HT1080 (cell line): ENCODE results near the gene BLCAP. TPM values are rescaled to one million over a fixed set of nuclear protein-coding genes. Genes with fewer than 3 reads are reported as not detected.

ENCODE experiments used
- DNase-seq: peaks from one replicate; pipeline ENCODE4 v3.0.0-alpha.2; 2015; ENCODE audit warnings: low read depth
- total RNA-seq: library from RNA; depleted of rRNA; stranded (reverse); fragments of >200 nt; shearing (Covaris generic); gene quantifications from 2 replicates; pipeline ENCODE4 v1.2.3, GENCODE V29; 2014

Gene BLCAP
- total RNA-seq, 1 experiment from 2014 or later = 44.9 TPM

DNA sequence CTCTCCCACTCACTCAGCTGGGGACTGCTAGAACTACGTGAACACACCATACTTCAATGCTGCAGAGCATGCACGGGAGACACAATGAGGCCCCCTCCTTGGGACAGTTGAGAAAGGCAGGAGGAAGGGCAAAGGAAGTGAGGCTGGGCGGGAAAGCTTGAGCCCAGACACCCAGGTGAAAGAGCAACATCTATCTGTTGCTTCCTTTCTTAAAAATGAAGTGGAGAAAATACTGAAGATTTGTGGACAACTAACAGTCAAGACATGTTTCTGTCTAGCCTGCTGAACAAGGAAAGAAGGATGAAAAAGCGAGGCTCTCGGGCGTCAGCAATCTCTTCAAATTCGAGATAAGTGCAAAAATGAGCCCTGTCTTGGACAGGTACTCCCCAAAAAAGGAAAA is 9.6 kb downstream of the BLCAP start:
- DNase-seq = no peak

DNA sequence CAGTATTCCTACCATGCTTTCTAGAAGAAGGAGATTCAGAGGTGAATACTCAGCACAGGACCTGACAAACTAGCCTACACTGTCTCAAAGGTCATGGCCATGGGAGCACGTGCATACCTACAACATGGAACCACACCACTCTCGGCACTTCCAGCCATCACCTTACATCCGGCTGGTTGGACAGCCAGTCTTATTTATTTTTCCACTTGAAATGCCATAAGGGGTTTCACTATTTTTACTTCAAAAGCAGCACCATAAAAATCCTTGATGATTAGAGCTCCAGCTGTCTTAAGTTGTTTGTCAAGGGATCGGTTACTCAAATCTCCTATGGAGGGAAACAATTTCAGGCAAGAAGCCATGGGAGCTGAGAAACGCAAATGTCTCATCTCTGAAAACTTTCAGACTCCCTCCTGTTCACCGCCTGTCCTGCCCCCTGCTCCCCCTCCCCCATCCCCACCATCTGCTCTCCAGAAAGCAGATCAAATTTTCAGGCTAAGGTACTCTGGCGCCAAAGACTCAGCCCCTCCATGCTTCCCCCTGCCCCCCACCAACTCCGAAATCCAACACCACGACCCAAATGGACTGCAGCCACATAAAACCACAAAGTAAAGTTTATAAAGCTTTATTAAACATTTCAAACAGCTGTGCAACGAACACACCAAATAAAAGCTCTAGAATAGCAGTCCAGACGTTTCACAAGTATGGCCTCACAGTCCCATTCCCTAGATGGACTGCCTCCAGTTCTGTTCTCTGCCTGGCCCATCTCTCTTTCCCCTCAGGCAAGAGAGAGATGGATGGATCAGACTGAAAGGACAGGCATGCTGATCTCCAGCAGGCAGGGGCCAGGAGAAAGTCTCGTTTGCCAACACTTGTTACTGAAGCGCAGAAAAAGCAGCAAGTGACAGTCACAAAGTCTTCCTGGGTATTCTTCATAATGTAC is 10.6 kb downstream of the BLCAP start:
- no peak for DNase-seq

DNA sequence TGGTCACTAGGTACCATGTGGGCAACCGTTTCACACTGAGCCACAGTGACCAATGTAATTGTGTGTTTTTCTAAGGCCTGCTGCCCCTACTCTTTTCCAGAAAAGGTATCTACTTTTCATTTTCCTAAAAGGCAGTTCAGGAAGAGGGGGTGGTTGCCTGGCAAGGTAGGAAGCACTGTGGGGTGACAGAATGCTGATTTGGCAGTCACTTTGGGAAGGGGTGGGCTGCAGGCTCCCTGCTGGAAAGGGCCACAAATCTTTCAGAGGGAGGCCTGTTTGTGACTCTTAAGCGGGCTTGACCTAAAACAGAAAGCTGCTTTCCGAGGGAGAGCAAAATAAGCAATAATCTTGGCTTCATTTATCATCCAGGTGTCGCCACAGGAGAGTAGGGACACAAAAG is 11.8 kb downstream of the BLCAP start:
- no peak for DNase-seq

- DNase-seq = no peak
Observed at GRCh38 chr20:37513779-37514359, 13.8 kb downstream of the BLCAP start.

DNA sequence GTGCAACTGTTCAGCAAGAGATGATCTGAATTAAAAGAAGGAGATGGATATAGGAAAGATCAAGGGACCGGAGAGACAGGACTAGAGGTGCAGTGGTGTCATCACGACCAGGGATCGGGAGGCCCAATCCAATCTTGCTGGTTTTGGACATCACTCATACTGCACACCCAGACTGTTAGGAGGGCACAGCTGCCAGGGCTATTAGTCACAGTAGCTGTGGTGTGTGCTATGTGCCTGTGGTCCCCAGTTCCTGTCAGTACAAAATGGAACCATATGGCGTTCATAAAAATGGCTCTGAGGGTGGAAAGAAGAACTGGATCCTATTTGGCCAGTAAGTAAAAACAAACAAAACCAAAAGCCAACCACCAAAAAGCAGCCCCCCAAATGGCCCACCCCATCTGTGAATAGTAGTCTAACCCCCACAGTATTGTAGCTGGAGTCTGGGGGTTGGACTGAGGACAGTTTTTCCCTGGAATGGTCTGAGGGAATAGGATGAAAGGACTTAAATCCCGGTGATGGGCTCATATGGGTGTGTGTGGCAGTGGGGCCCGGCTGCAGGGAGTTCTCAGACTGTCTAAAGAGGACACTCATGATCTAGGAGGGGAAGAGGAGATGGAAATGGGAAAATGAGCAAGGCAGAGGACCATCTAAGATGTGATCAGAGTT is 15.9 kb downstream of the BLCAP start:
- peak; percentile 66 for DNase-seq

- DNase-seq = no peak
Observed at GRCh38 chr20:37510226-37510625, 17.4 kb downstream of the BLCAP start.

DNA sequence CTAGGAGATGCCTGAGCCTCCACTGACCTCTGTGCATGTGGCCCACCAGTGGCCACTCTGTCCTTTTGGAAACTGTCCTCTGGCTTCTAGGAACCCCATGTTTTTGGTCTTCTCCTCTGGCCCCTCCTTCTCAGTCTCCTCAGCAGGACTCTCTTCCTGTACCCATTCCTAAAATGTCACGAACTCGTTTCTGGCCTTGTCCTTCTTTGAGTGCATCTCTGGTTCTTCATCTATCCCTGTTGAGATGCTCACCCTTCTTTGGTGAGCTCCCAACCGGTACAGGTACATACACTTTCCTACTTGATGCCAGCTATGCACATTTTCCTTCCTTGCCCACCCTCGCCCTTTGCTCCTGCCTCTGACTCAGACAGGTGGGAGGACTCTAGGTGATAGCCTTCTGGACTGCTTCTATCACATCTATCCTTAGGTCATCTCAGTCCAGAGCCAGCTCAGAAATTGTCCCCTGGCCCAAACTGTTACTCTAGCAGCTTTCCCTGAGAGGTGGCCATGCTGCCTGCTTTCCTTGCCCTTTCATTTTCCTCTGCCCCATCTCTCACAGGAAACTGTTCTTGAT is 21.4 kb downstream of the BLCAP start:
- no peak for DNase-seq

- DNase-seq = no peak
Observed at GRCh38 chr20:37505263-37506151, 22.2 kb downstream of the BLCAP start.

DNA sequence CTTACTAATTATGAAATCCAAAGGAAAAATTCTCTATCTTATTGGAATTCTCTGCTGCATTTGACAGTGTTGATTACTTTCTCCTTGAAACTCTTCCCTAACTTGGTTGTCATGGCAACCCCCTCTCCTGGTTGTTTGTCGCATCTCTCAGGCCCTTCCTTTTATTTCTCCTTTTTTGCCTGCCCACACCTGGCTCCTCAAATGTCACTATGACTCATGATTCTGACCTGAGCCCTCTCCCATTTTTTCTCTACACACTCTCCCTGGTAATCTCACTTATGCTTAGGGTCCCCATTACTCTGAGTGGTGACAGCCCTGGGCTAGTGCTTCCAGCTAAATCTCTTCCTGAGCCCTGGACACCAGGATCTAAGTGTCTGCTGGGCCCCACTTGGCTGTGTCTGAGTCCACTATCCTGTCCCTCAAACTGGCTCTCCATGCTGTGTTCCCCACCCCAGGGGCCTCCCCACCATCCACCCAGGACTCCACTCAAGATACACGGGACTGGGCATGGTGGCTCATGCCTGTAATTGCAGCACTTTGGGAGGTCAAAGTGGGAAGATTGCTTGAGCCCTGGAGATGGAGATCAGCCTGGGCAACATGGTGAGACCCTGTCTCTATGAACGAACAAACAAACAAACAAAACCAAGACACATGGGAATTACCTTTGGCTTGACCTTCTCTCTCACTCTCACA is 23.1 kb downstream of the BLCAP start:
- no peak for DNase-seq

DNA sequence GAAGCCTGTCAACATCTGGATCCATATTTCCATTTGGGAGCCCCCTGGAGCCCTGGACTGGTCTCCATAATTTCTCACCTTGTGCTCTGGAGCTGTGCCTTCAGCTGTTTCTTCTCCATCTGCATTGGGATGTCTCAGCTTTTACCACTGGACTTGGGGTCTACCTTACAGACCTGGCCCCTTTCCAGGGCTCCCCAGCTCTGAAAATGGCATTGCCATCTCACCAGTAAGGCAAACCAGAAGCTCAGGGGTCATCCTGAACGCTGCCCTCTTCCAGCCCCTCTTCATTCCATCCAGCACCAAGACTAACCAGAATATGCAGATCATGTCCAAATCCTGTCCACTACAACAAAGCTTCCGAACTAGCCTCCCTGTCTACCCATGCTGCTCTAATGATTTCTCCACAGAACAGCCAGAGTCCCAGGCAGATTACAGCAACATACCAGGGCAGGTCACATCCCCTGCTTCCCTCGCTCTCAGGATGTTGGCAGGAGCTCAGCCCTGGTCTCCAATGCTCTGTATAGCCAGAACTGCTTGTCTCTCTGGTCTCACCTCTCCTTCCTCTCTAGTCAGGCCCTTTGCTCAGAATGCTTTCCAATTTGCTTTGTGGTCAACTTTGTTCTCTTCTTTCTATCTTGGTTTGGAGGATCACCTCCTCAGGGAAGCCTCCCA is 24.3 kb downstream of the BLCAP start:
- no peak for DNase-seq

GRCh38 chr20:37502654-37503053 is 25.0 kb downstream of the BLCAP start:
- no peak for DNase-seq

- no peak for DNase-seq
Observed at GRCh38 chr20:37501940-37502339, 25.7 kb downstream of the BLCAP start.

DNA sequence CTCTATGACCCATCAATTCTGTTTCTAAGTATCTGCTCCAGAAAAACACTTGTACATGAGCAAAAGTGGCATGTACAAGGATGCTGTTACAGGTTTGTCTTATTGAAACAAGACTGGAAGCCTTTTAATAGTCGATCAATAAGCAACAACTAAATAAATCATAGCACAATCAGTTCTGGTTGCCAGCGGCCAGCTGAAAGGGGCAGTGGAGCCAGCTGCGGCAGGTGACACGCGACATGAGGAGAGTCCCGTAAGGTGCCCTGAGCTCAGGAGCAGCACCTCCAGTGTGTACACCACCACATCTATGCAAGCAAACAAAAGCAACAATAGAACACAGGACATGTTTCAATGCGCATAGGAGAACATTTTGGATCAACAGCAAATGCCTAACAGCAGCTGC is 27.4 kb downstream of the BLCAP start:
- DNase-seq = no peak

DNA sequence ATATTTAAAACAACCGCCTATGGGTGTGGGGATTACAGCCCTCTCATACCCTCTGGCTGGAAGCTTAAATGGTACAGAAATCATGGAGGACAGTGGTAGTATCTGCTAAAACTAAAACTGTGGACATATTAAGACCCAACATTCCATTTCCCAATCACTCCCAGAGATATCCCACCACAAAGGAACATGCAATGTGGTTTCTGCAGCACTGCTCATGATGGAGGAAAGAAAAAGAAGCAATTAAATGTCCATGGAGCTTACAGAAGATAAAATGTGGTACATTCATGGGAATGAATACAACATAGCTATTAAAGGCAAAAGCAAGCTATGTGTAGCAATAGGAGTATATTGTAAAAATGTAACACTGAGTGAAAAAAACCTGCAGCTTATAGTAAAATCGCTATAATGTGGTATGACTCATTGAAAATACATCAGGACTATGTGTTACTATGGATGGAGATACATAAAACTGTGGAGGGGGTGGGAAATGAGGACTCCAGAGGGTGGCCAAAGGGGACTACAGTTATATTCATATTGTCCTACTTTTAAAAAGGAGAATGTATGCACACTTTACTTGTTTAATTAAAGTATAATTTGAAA is 29.5 kb downstream of the BLCAP start:
- no peak for DNase-seq

DNA sequence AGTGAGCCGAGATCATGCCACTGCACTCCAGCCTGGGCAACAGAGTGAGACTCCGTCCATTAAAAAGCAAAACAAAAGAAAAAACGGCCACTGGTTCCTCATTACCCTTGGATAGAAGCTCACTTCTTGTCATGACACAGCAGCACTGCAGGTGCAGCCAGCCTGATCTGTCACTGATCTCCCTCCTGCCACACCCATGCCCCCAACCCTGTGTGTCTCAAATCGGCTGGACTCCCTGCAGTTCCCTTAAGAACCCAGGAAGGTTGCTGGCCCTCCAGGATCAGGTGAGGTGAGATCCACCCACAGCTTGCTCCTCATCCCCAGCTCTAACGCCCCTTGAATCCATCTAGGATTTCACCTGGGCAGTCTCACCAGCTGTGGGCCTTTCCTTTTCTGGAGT is 32.9 kb downstream of the BLCAP start:
- DNase-seq = no peak

DNA sequence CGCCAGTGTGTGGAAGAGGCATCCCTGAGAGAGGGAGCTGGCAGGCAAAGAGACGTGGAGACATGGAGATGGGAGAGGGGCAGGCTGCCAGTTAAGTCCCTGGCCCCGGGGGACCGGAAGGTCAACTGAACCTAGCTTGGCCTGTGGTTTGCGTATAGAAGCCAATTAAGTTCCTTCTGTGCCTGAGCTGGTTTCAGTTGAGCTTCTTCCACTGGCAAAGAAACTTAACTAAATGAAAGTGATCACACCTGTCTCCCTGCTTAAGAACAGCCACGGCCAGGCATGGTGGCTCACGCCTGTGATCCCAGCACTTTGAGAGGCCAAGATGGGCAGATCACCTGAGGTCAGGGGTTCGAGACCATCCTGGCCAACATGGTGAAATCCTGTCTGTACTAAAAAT is 33.4 kb downstream of the BLCAP start:
- DNase-seq = no peak

GRCh38 chr20:37492945-37493344 is 34.7 kb downstream of the BLCAP start:
- no peak for DNase-seq

- DNase-seq = no peak
Observed at GRCh38 chr20:37492096-37492625, 35.5 kb downstream of the BLCAP start.
